ENCODE results near the gene SLIT1.

The SLIT1 gene

DNA sequence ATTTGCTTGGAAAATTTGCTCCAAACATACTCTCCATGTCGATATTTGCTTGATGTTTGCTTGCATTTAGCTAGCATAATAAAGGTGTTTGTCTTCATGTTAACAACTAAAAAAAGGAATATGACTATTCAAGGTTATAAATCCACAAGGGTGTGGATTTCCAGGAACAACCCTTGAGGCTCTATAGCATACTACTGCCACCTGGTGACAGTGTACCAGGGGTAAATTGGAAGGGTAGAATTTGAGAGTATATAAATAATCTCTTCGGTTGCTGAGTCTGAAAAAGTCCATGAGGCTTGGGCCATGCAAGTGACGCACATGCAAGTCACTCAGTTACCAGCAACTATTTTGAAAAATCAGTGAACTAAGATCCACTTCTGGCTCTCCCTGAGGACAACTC is 68.4 kb downstream of the SLIT1 start:
- no peak for DNase-seq (ENCODE audit: low read depth in 2 of 2, low spot score in 1 of 2)

DNA sequence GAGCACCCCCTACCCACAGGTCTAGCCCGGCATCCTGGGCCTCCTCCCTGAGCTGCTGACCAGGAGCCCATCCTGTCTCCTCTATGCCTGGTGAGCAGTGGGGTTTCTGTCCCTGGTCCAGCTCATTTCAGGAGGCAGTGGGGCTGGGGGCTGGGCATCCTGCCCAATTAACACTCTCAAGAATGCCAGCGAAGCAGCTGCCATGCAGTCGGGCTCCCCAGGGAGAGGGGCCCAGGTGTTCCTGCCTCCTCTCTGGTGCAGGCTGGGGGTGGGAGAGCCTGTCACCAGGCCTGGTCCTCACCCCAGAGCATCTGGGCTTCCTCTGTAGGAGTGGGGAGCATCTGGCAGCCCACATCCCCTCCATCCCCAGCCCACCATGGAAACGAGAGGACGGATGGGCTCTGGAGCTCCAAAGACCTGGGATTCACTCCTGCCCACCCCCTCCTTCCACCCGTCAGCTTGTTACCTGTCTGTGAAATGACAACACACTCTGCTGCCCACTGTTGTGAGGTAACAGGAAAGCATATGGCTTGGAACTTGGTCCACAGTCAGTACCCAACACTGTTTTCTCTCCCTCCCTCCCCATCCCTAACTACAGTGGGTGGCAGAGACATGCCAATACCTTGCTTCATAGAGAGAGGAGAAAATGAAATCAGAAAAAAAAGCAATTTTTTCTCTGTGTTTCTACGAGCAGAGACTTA is 69.1 kb downstream of the SLIT1 start:
- DNase-seq (ENCODE audit: low read depth in 2 of 2, low spot score in 1 of 2), result no peak

DNA sequence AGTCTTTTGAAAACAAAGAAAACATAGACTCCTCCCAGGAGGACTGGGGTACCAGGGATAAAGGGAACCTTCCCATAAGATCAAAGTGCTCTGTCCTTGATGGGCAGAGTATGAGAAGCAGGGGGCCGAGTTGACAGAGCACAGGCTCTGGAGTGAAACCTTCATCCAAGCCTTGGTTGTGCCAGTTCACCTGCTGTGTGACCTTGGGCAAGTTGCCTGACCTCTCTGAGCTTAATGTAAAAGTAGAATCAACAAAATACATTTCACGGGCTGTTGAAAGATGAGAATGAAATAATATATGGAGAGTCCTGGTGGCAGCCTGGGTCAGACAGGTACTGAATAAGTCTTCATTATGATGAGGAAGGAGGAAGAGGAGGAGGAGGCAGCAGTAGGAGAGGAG is 69.9 kb downstream of the SLIT1 start:
- DNase-seq (ENCODE audit: low read depth in 2 of 2, low spot score in 1 of 2), result no peak

DNA sequence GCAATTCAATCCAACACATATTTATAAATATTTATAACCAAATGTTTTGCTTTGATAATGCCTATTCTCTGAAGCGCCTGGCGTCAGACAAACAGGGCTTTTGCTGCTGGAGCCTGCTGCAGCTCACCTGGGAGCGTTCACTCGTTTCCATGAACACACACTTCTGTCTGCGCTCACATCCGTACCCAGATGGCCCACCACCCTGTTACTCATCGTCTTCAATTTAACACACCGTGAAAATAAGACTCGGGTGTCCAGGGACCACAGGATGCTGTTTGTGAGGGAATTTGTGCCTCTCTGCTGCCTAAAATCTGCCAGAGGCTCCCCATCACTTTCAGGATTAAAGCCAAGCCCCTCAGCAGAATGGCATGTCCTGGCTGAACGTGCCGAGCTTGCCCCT is 74.1 kb downstream of the SLIT1 start:
- DNase-seq (ENCODE audit: low read depth in 2 of 2, low spot score in 1 of 2), result no peak

DNA sequence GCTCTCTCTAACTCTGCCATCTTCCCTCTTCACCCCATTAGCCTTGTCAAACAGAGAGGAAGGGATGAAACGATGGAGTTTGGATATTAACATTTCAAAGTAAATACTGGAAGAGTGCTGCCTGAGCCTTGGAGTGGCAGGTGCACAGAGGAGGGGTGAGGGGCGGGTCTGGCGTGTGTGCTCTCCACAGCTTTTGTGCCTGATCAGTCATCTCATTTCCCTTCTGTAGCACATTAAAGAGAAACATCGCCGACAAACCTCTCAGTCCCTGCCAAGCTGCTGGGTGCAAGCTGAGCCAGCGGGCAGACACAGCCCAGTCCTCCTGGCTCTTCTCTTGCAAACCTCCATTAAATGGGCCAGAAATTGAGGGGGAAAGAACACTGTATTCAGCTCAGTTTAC is 76.2 kb downstream of the SLIT1 start:
- DNase-seq (ENCODE audit: low read depth in 2 of 2, low spot score in 1 of 2), result no peak

DNA sequence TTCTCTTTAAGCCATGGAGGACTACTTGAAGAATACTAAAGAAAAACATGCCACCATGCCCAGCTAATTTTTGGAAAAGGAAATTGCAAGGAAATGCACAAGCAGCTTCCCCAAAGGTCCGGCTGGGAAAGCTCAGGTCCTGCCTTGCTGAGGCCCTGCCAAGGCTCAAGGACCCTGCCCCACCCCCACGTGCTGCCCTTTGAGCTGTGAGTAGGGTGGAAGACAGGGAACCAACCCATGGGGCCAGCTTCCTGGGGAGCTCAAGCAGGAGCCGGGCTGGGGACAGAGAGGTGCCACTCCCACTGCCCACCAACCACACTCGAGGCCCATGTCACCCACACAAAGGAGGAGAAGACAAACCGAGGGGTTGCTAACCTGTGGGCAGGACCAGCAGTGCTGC is 78.2 kb downstream of the SLIT1 start:
- no peak for DNase-seq (ENCODE audit: low read depth in 2 of 2, low spot score in 1 of 2)

DNA sequence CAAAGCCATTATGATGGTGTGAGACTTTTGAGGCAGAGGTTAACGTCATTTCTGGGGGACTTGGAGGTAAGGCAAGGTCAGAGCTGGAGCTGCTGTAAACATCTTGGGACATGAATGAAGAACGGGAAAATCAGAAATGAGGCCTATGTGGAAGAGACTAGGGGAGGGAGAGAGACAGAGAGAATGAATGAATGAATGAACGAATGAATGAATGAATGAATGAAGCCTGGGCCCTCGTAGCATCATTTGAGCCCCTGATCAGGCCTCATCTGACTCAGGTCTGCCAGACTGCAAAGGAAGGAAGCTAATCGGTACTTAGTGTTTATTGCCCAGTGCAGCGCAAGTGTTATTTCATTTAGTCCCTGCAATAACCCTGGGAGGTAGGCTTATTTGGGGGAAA is 79.6 kb downstream of the SLIT1 start:
- DNase-seq (ENCODE audit: low read depth in 2 of 2, low spot score in 1 of 2), result no peak

DNA sequence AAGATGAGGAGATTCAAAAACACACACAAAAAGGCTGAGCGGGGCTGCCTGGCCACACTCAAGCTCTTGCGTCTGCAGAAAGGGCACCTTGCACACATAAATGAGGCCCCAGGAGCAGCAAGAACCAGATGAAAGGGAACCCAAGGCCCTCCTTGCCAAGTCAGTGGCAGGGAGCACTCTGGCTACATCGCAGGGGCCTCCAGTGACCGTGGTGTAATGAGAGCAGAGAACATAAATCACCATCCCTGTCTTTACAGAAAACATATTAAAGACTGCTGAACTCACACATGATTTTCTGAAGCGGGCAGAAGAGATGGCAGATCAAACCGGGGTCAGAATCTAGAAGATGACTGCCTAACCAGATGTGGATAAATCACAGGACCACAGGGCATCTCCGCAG is 80.5 kb downstream of the SLIT1 start:
- DNase-seq (ENCODE audit: low read depth in 2 of 2, low spot score in 1 of 2), result no peak

DNA sequence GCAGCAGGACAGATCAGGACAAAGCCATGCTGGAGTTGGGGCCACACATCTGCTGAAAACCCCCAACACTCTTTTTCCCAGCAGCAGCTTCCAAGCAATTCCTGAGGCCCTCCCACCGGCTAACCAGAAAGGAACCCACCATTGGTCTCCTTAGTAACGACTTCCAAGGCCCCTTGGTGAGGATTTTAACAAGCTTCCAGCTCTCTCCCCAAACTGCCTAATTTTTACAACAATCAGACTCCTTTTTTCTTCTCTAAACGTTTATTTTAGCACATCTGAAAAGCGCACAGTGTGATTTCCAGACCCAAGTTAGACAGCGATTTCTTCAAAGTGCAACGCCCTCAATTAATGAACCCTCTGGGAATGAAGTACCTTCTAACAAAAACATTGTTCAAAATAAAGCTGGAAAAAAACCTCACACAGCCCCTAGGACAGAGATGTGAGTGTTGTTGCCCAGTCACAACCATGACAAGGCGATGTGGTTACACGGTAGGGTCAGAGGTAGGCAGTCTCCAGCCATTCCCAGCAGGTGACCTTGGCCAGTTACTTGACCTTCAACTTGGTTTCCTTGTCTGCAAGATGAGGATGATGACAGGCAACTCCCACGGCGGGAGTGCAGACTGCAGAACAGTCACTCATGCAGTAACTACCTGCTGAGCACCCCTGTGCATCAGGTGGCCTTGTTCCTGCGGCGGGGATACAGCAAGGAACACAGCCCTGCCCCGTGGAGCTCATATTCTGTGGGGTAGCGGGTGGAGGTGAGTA is 82.3 kb downstream of the SLIT1 start:
- no peak for DNase-seq (ENCODE audit: low read depth in 2 of 2, low spot score in 1 of 2)

DNA sequence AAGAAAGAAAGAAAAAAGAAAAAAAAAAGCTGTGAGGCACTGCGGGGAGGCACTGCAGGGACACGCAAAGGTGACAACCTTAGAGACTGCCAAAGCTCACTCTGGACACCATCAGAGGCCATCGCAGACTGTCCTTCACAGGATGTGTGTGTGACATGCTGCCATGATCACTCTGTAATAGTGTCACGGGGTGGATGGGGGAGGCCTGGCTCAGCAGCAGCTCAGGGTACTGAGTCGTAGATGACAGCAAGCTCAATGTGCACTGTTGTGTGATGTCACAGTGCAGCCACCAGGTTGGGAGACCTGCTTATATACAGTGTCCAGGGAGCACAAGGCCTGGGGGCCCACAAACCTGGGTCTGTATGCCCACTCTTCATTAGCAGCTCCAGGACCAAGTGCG is 83.3 kb downstream of the SLIT1 start:
- no peak for DNase-seq (ENCODE audit: low read depth in 2 of 2, low spot score in 1 of 2)

DNA sequence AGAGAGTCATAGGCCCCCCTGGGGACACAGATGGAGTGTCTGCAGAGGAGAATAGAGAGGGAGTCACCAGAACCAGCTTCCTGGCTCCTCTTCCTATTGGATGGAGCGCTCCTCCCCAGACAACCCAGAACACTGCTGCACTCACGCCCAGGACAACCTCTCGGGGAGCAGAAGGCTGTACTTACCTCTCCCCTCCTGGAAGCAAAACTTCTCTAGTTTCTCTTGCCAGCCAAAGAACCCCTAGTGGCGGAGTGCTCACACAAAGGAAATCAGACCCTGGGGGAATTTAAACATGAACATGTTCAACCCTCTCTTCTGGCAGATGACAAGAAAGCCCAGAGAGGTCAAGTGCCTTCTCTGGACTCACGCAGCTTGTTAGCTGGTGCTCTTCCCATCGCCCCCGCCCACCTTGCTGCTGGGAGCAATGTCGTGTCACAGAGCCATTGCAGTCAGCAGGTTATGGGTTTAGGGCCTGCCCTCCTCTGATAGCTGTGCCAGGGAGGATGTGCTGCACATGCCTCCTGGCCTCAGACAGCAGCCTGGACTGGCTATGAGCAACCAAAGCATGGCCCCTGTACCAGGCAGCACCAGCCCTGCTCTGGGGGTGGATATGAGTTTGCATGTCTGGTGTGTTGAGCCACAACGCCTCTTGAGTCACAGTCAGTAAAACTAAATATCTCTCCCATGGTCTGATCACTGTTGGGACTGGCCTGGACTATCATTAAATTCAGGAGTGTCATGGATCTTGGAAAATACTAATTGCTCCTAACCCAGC is 84.4 kb downstream of the SLIT1 start:
- no peak for DNase-seq (ENCODE audit: low read depth in 2 of 2, low spot score in 1 of 2)

DNA sequence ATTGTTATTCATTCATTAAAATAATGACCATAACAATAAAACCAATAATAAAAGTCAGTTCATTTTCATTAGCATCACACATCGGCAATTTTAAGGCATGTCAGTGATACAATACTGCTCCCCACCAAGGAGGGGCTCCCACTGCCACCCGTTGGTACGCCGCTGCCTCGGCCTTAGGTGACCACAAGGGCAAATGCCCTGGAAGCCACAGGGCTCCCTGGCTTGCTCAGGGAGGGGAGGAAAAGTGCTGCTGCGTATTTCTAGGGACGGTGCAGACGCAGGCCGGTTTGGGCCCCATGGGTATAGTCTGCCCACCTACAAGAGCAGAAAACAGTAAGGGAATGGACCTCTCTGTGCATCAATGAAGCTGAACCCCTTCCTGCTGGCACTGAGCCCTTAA is 85.1 kb downstream of the SLIT1 start:
- no peak for DNase-seq (ENCODE audit: low read depth in 2 of 2, low spot score in 1 of 2)

DNA sequence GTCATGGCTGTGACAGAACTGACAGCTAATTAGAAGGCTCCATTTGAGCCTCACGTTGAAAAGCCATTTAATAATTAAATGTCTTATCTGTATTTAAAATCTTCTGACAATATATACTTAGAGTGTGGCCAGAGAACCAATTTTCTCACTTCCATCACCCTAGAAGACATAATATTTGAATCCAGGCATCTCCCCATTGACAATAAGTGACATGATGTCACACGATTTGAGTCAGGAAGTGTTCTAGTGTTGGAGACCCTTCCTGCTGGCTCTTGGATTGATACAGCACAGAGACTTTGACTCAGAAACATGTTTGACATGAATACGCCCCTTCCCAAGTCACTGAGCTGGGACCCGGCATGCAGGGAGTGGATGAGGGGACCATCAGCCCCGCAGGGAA is 85.9 kb downstream of the SLIT1 start:
- no peak for DNase-seq (ENCODE audit: low read depth in 2 of 2, low spot score in 1 of 2)

DNA sequence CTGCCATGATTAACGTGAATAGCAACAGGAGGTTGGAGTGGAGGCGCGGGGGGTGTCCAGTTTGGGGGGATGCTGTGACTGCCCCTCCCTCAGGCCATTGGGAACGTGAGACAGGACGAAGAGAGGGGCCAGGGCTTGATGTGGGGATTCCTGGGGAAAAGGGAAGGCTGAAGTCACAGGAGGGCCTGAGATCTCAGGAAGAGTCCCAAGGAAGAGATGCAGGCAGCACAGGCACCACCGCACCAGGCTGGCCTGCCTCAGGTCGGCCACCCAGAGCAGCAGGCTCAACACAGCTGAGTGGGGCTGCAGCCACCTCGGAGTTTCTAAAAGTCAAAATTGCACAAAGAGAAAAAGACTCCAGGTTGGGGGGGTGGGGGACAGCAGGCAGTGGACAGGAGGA is 86.7 kb downstream of the SLIT1 start:
- DNase-seq (ENCODE audit: low read depth in 2 of 2, low spot score in 1 of 2), result no peak

DNA sequence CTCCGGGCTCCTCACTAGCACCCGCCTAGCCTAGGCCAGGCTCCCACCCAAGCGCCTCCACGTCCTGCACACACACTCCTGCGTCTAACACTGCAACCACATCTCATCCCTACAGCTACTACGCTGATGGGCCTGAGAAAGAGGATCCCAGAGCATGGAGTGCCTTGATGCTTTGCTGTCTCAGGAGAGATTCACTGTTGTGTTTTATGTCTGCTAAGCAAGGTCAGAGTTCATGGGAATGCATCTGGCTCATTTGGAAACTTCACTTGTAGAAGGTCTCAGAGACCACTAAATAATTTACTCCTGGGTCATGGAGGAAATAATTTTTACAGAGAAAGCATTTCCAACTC is 88.7 kb downstream of the SLIT1 start:
- no peak for DNase-seq (ENCODE audit: low read depth in 2 of 2, low spot score in 1 of 2)

DNA sequence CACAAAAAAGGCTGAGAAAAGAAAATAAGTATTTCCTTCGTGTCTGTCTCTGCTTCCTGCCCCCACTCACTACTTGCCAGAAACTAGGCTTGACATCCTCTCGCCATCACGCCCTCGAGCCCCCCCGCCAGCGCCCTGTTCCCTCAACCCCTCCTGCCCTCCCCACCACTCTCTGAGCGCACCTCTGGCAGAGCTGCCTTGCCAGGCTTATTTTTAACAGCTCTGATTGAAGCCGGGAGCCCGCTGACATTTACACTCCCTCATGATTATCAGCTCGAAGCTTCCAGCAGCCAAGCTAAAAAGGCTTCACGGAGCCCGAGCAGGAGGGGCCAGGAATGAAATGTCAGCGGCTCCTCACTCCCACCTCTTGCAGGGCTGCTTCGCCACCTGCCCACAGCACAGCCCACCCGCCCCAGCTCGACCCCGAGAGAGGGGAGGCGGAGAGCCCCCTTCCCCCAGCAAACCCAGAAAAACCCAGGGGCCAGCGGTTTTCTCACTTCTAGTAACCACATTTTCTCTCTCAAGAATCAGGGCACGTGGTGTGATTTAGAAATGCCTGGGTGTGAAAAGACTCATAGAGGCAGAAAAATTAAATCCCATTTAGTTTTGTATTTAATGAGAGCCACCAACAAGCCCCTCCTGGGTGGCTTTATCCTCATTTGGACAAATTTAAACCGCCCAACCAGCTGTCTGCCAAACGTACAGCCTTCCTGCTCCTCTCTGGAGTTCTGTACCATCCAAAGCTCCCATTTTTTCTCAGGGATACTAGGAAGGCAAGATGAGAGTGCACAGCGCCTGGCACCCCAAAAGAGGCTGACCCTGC is 89.3 kb downstream of the SLIT1 start:
- DNase-seq (ENCODE audit: low read depth in 2 of 2, low spot score in 1 of 2), result peak in 1 of 2 donors; percentile 20

DNA sequence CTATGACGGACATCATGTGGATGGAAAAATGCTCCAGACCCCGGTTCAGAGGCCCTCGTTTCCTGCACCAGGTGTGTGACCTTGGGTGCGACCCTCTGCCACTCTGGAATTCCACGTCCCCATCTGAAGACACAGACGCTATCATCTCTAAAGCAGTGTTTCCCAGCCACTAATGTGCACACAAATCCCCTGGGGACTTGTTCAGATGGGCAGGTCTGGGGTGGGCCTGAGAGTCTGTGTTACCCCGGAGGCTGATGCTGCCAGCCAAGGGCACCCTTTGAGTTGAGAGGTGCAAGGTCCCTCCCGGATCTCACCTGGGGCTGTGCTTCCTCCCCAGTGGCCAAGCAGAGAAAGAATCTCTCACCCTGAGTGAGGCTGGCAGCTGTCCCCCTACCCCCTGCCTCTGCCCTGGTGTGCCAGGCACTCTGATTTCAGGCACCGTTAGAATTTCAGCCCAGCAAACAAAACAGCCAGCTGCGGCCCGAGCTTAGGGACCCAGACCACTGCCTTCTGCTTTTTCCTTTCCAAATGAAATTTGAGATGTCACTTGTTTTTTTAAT is 90.0 kb downstream of the SLIT1 start:
- no peak for DNase-seq (ENCODE audit: low read depth in 2 of 2, low spot score in 1 of 2)

DNA sequence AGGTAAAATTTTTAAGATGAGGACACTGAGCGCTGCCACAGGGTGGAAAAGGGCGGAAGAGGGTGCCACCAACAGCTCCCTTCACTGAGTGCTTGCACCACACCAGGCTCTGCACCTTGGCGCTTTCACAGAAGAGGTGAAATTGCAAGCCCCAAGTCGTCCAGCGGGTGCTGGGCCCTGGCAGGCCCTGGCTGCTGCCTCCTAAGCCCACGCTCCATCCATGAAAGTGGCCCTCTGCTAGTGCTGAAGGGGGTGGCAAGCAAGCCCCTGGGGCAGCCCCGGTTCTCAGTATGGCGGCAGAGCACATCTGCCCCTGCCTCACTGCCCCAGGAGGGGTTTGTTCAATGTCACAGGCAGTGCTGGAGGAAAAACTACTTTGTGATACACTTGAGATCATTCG is 95.1 kb downstream of the SLIT1 start:
- DNase-seq (ENCODE audit: low read depth in 2 of 2, low spot score in 1 of 2), result no peak

DNA sequence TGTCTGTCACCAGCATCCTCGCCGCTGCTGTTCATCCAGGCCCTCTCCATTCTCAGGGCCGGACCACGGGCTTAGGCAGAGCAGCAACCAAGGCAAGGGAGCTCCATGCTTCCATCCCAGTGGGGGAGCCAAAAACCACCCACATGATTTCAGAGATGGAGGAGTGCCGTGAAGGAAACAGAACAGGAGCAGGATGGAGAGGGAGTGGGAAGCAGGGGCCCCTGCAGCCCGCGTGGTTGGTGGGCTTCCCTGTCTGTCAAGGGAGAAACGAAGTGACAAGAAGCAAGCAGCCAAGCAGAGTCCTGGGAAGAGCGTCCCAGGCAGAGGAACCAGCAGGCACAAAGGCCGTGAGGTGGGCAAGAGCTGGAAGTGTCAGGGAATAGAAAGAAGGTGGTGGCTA is 95.7 kb downstream of the SLIT1 start:
- no peak for DNase-seq (ENCODE audit: low read depth in 2 of 2, low spot score in 1 of 2)

DNA sequence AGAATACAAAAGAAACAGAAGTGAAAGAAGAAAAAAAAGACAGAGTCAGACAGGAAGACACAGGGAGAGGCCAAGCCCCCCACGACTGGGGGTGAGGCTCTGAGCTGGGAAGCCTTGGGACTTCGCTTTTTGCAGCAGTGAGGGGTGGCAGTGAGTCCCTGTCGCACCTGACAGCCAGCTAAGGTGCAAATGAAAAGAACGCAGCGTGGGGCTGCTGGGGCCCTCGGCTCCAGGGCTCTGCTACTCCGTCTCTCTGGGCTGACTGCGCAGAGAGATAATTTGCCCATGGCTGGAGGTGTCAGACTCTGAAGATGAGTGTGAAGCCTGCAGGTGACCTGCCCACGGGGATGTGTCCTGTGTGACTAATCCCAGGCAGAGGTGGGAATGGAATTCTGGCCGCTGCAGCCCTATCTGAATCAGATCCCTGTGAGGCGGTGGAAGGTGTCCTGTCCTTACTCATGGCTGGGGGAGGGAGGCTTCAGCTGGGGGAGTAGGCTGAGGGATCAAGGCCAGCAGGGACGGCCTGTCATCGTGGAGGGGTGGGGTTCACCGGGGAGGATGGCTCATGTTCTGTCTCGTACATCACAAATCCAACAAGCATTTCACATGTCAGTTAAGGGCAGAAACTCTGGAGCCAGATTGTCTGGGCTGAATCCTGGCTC is 96.4 kb downstream of the SLIT1 start:
- no peak for DNase-seq (ENCODE audit: low read depth in 2 of 2, low spot score in 1 of 2)

DNA sequence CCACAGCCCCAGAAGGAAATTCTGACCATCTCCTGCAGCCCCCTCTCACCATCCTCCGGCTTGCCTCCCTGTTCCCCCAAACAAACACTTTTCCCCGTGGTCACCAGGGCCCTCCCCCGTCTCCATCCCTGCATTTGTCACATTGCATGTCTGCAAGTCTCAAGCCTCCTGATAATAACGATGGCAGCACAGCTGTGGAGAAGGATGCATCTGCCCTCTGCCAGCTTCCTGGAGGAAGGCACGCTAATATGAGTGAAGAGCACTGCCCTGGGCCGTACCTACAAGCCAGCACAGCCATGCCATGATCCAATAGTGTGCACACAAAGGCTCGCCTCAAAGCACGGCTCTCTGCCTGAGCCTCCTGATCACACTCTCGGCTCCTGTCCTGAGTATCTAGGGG is 98.5 kb downstream of the SLIT1 start:
- no peak for DNase-seq (ENCODE audit: low read depth in 2 of 2, low spot score in 1 of 2)
